ENCODE measurements around the gene ANKMY1. TPM values are rescaled to one million over a fixed set of nuclear protein-coding genes. Genes with fewer than 3 reads are reported as not detected.

ANKMY1 gene
- total and polyA plus RNA-seq, 2 of the 13 experiments (the other 11 are each of a cell fraction or from before 2014, with no cell fraction given) = 11.7 to 18.8 TPM

GRCh38 chr2:240573071-240573515, 15.3 kb upstream of the ANKMY1 start:
- WGBS (ENCODE audit: low lambda C conversion rate) = 94% methylated on average over 15 of the region's 20 CpGs
- no peak overlapping the region for H2AFZ ChIP-seq (ENCODE audit: low read length)
- H3K79me2 ChIP-seq (ENCODE audit: insufficient read depth, low read length) = peaks cover 13% of the 10 kb centered on the region
- BruUV-seq (replicated peaks) = no TSS peak
- H4K20me1 ChIP-seq (ENCODE audit: insufficient read depth, low read length) = no peaks in the 10 kb centered on the region; the same call in 1 of the 2 replicates
- H3K36me3 ChIP-seq (replicated peaks in 1 of 2; ENCODE audit: control insufficient read depth in 1 of 2, insufficient read depth in 2 of 2, low read length in 2 of 2) = peaks cover 0 to 12% of the 10 kb centered on the region in 2 experiments; a peak in 3 of 5 replicates
- POLR2A ChIA-PET = interaction anchor here (2.8 kb wide), 1 partner anchor 12 kb away, joined by 9 read pairs; the partner anchor contains the start of gene DUSP28
- no peak for TF ChIP-seq ZNF891 (CRISPR knock-in tag; IDR thresholded peaks at IDR 0.05)
- TF ChIP-seq ZNF160 (CRISPR knock-in tag; IDR thresholded peaks at IDR 0.05) = no peak
- no peak for TF ChIP-seq ZBTB40 (IDR thresholded peaks at IDR 0.05)
- TF ChIP-seq ZBTB40 (CRISPR knock-in tag; IDR thresholded peaks at IDR 0.05) = 0 out of 2 replicates have a peak, but pooled peaks have one; percentile 3
- TF ChIP-seq HNRNPL (IDR thresholded peaks at IDR 0.05; ENCODE audit: low read depth, low read length) = 0 out of 2 replicates have a peak, but pooled peaks have one; percentile 35
- TF ChIP-seq SNAPC4 (CRISPR knock-in tag; IDR thresholded peaks at IDR 0.05) = no peak
- TF ChIP-seq EEA1 (CRISPR knock-in tag; IDR thresholded peaks at IDR 0.05; ENCODE audit: borderline replicate concordance) = no peak
- TF ChIP-seq RBFOX2 (IDR thresholded peaks at IDR 0.05; ENCODE audit: low read depth, low read length) = 0 out of 2 replicates have a peak, but pooled peaks have one; percentile 11
- no peak overlapping the region for H3K4me2 ChIP-seq (ENCODE audit: low read depth, low read length)
- FAIRE-seq = no peak
- CTCF ChIA-PET (ENCODE audit: low intra/inter-chr PET ratio, low total read pairs) = no interaction called here
- H3K9ac ChIP-seq (ENCODE audit: insufficient read depth, low read depth, low read length) = no peak overlapping the region
- H3K4me3 ChIP-seq (replicated peaks in 1 of 3; ENCODE audit: insufficient read depth in 1 of 3, low read depth in 2 of 3, low read length in 3 of 3) = no peak overlapping the region
- no peak for ATAC-seq
- H3K27ac ChIP-seq (ENCODE audit: extremely low read length, insufficient read depth, low read length) = no peak overlapping the region
- in situ Hi-C loops (cut with HindIII; ENCODE audit: extremely low pct_ligation_motif_present, low pct_unique_long_range_greater_than_20kb) (loop anchor here (25.0 kb wide), 1 partner anchor 639 kb away; no protein-coding TSS in a partner anchor), intact Hi-C loops (cut with micrococcal nuclease; ENCODE audit: unreplicated experiment) (no loop called here)
- peaks cover 23% of the 10 kb centered on the region for H3K4me1 ChIP-seq (ENCODE audit: insufficient read depth, low read length)
- DNase-seq (ENCODE audit: low spot score) = no peak
- no peaks in the 10 kb centered on the region for H3K27me3 ChIP-seq (ENCODE audit: control insufficient read depth in 1 of 2, insufficient read depth in 2 of 2, low read length in 2 of 2)
- H3K9me3 ChIP-seq (ENCODE audit: low read length) = no peaks in the 10 kb centered on the region

Measured in HepG2 (cell line).